ENCODE results near the gene ACTR5. TPM values are rescaled to one million over a fixed set of nuclear protein-coding genes. Genes with fewer than 3 reads are reported as not detected.

The ACTR5 gene
- total RNA-seq, 1 experiment from 2014 or later = 22.0 TPM

DNA sequence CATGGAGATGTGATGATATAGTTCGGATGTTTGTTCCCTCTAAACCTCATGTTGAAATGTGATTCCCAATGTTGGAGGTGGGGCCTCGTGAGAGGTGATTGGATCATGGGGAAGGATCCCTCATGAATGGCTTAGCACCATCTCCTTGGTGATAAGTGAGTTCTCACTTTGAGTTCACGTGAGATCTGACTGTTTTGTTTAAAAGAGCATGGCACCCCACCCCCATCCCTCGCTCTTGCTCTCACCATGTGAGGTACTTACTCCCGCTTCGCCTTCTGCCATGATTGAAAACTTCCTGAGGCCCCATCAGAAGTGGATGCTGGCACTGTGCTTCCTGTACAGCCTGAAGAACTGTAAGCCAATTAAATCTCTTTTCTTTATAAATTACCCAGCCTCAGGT is 13.1 kb upstream of the ACTR5 start (continued):
- TF ChIP-seq TCF7L2 (IDR thresholded peaks at IDR 0.05; ENCODE audit: borderline replicate concordance, extremely low read depth, insufficient read depth, insufficient read length) (no peak), RAD21 (IDR thresholded peaks at IDR 0.05; ENCODE audit: low read depth) (no peak), POLR2AphosphoS5 (IDR thresholded peaks at IDR 0.05; ENCODE audit: low read depth, low read length) (no peak), YY1 (IDR thresholded peaks at IDR 0.05; ENCODE audit: extremely low read depth, insufficient replicate concordance, low read depth, low read length) (no peak), EGR1 (IDR thresholded peaks at IDR 0.05; ENCODE audit: low read depth) (no peak), FOSL1 (IDR thresholded peaks at IDR 0.05; ENCODE audit: low read depth) (no peak), ELF1 (IDR thresholded peaks at IDR 0.05; ENCODE audit: borderline replicate concordance, low read depth) (no peak)
- TF ChIP-seq, protein P1, sequence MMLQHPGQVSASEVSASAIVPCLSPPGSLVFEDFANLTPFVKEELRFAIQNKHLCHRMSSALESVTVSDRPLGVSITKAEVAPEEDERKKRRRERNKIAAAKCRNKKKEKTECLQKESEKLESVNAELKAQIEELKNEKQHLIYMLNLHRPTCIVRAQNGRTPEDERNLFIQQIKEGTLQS (IDR thresholded peaks at IDR 0.05) = no peak
- TF ChIP-seq, protein P2, sequence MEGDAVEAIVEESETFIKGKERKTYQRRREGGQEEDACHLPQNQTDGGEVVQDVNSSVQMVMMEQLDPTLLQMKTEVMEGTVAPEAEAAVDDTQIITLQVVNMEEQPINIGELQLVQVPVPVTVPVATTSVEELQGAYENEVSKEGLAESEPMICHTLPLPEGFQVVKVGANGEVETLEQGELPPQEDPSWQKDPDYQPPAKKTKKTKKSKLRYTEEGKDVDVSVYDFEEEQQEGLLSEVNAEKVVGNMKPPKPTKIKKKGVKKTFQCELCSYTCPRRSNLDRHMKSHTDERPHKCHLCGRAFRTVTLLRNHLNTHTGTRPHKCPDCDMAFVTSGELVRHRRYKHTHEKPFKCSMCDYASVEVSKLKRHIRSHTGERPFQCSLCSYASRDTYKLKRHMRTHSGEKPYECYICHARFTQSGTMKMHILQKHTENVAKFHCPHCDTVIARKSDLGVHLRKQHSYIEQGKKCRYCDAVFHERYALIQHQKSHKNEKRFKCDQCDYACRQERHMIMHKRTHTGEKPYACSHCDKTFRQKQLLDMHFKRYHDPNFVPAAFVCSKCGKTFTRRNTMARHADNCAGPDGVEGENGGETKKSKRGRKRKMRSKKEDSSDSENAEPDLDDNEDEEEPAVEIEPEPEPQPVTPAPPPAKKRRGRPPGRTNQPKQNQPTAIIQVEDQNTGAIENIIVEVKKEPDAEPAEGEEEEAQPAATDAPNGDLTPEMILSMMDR (IDR thresholded peaks at IDR 0.05 in 2 of 3, conservative IDR thresholded peaks at IDR 0.05 in 1 of 3; ENCODE audit: borderline replicate concordance in 1 of 3, insufficient read depth in 1 of 3, low read depth in 2 of 3, low read length in 2 of 3) = no peak

DNA sequence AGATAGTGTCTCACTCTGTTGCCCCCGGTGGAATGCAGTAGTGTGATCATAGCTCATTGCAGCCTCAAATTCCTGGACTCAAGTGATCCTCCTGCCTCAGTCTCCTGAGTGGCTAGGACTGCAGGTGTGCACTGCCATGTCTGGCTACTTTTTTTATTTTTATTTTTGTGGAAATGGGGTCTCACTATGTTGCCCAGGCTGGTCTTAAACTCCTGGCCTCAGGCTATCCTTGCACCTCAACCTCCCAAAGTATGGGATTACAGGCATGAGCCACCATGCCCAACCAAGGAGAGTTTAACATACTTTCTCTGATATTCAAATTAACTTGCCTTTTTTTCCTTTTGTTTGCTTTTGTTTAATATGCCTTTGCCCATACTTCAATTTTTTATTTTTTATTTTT is 10.4 kb upstream of the ACTR5 start:
- DNase-seq (ENCODE audit: low read depth, low spot score) = no peak
- Histone ChIP-seq H3K79me2 (ENCODE audit: insufficient read depth, low read length) (no peaks in the 10 kb centered on the region), H3K27ac (ENCODE audit: low read depth, low read length) (no peak overlapping the region), H3K4me2 (ENCODE audit: low read length) (no peak overlapping the region), H3K4me1 (ENCODE audit: control insufficient read depth in 1 of 2, insufficient read depth in 2 of 2, low read length in 2 of 2) (no peaks in the 10 kb centered on the region), H4K20me1 (ENCODE audit: insufficient read depth) (no peaks in the 10 kb centered on the region), H2AFZ (ENCODE audit: low read depth, low read length, poor library complexity, severe bottlenecking) (no peak overlapping the region), H3K9me3 (ENCODE audit: control insufficient read depth in 1 of 2, insufficient read depth in 1 of 2, low read depth in 1 of 2, low read length in 2 of 2) (no peaks in the 10 kb centered on the region), H3K36me3 (ENCODE audit: control insufficient read depth in 1 of 2, insufficient read depth in 2 of 2, low read length in 2 of 2) (no peaks in the 10 kb centered on the region), H3K4me3 (replicated peaks in 1 of 2; ENCODE audit: low read depth in 1 of 2, low read length in 2 of 2) (no peak overlapping the region), H3K9me2 (ENCODE audit: insufficient read depth) (no peaks in the 10 kb centered on the region), H3K9ac (ENCODE audit: low read length) (no peak overlapping the region), H3K27me3 (ENCODE audit: insufficient read depth, low read length) (peaks cover 16% of the 10 kb centered on the region; the same call in 1 of the 2 replicates)
- BruUV-seq (replicated peaks) = no TSS peak
- RAD21 ChIA-PET (ENCODE audit: low non-redundant PET in 1 of 2, low total read pairs in 2 of 2, uncharacterized antibody in 2 of 2, unreplicated experiment in 2 of 2) = no interaction called here
- POLR2A ChIA-PET = no interaction called here
- no peak for ATAC-seq
- intact Hi-C loops (cut with micrococcal nuclease) = no loop called here
- CTCF ChIA-PET = no interaction called here
- TF ChIP-seq YY1 (IDR thresholded peaks at IDR 0.05; ENCODE audit: extremely low read depth, insufficient replicate concordance, low read depth, low read length) = no peak
- no peak for TF ChIP-seq CEBPB (IDR thresholded peaks at IDR 0.05; ENCODE audit: low read depth)
- no peak for TF ChIP-seq EGR1 (IDR thresholded peaks at IDR 0.05; ENCODE audit: low read depth)
- TF ChIP-seq, protein P3, sequence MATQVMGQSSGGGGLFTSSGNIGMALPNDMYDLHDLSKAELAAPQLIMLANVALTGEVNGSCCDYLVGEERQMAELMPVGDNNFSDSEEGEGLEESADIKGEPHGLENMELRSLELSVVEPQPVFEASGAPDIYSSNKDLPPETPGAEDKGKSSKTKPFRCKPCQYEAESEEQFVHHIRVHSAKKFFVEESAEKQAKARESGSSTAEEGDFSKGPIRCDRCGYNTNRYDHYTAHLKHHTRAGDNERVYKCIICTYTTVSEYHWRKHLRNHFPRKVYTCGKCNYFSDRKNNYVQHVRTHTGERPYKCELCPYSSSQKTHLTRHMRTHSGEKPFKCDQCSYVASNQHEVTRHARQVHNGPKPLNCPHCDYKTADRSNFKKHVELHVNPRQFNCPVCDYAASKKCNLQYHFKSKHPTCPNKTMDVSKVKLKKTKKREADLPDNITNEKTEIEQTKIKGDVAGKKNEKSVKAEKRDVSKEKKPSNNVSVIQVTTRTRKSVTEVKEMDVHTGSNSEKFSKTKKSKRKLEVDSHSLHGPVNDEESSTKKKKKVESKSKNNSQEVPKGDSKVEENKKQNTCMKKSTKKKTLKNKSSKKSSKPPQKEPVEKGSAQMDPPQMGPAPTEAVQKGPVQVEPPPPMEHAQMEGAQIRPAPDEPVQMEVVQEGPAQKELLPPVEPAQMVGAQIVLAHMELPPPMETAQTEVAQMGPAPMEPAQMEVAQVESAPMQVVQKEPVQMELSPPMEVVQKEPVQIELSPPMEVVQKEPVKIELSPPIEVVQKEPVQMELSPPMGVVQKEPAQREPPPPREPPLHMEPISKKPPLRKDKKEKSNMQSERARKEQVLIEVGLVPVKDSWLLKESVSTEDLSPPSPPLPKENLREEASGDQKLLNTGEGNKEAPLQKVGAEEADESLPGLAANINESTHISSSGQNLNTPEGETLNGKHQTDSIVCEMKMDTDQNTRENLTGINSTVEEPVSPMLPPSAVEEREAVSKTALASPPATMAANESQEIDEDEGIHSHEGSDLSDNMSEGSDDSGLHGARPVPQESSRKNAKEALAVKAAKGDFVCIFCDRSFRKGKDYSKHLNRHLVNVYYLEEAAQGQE (IDR thresholded peaks at IDR 0.05; ENCODE audit: low read depth) = no peak
- TF ChIP-seq POLR2AphosphoS5 (IDR thresholded peaks at IDR 0.05; ENCODE audit: low read depth, low read length) = no peak
- no peak for TF ChIP-seq TCF7L2 (IDR thresholded peaks at IDR 0.05; ENCODE audit: borderline replicate concordance, extremely low read depth, insufficient read depth, insufficient read length)
- TF ChIP-seq ZNF274 (IDR thresholded peaks at IDR 0.05; ENCODE audit: low read depth, low read length) = no peak
- TF ChIP-seq, protein P4, sequence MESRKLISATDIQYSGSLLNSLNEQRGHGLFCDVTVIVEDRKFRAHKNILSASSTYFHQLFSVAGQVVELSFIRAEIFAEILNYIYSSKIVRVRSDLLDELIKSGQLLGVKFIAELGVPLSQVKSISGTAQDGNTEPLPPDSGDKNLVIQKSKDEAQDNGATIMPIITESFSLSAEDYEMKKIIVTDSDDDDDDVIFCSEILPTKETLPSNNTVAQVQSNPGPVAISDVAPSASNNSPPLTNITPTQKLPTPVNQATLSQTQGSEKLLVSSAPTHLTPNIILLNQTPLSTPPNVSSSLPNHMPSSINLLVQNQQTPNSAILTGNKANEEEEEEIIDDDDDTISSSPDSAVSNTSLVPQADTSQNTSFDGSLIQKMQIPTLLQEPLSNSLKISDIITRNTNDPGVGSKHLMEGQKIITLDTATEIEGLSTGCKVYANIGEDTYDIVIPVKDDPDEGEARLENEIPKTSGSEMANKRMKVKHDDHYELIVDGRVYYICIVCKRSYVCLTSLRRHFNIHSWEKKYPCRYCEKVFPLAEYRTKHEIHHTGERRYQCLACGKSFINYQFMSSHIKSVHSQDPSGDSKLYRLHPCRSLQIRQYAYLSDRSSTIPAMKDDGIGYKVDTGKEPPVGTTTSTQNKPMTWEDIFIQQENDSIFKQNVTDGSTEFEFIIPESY (IDR thresholded peaks at IDR 0.05; ENCODE audit: extremely low read depth, insufficient replicate concordance, low read length) = no peak
- no peak for TF ChIP-seq RAD21 (IDR thresholded peaks at IDR 0.05; ENCODE audit: low read depth)
- TF ChIP-seq POLR2A (IDR thresholded peaks at IDR 0.05; ENCODE audit: borderline replicate concordance, extremely low read depth, insufficient read depth, insufficient read length) = no peak
- no peak for TF ChIP-seq EZH2 (IDR thresholded peaks at IDR 0.05)
- TF ChIP-seq ELF1 (IDR thresholded peaks at IDR 0.05; ENCODE audit: borderline replicate concordance, low read depth) = no peak
- TF ChIP-seq CBX3 (IDR thresholded peaks at IDR 0.05; ENCODE audit: low read depth) = no peak
- TF ChIP-seq, protein P1 (IDR thresholded peaks at IDR 0.05) = no peak

All from HCT116 (cell line).